ENCODE results near the gene NUP50.

Gene NUP50

DNA sequence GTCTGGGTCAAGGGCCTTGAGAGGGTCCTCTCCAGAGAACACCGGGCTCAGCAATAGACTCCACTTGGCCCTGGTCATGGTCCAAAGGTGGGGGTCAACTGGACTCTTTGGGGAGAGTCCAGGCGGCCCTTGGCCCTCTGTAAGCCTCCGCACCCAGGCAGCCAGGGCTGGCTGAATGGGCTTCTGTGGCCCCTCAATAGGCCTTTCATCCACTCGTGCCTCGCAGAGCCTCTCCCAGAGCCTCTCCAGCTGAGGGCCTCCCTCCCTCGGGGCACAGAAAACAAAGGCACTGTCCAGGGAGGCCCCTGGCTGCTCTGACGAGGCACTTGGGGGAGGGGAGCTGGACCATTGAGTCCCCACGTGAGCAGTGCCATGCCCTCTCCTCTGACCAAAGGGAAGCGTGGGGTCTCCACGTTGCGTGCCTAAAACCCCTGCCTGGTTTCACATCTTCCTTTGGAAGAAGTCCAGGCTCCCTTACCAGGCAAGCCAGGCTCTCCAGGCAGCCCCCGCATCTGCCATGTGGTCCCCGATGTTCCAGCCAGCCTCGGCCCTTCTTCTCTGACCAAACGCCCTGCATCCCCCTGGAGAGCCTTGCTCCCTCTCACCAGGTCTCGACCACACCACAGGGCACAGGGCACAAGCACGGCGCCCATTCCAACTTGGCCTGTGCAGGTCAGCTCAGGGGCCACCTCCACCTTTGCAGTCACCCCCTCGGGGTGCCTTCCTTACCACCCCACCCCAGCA, 61.4 kb downstream of the NUP50 start:
- no peak for DNase-seq (ENCODE audit: low read depth)
- no peak for TF ChIP-seq CTCF (IDR thresholded peaks at IDR 0.05; ENCODE audit: low read depth, low read length, missing control alignments)
- in situ Hi-C loops (cut with HindIII; ENCODE audit: low sequenced_read_pairs): no loop called here
- no peak overlapping the region for H3K4me3 ChIP-seq (ENCODE audit: low read depth, low read length)

DNA sequence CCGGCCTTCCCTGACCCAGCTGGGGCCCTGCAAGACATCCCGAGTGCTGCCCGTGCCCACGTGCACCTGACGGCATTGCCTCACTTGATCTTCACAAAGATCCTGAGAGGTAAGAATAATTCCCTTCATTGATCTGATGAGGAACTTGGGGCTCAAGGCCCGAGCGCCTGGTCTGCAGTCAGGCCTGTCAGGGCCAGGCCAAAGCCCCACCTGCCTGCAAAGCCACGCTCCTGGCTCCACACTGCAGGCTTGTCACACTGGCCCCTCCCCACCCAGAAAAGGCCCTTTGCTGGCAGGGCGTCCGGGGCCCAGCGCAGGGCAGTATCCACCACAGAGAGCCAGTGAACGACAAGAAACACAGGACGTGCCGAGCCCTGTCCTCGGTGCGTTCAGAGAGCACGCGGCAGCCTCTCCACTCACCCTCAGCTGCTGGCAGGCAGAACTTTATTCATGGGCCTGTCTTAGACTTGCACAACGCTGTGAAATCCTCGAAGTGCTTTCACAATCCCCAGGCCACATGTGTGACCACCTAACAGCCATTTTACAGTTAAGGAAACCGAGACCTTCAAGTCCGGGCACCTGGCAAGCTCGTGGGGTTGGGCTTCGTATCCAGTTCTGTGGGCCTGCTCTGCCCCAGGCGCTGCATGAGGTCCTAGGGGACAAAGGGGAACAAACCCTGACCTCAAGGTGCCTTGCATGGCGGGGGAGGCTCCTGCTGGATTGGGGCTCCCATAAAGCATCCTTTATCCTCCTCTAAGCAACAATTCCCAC, 62.2 kb downstream of the NUP50 start:
- no peak for TF ChIP-seq CTCF (IDR thresholded peaks at IDR 0.05; ENCODE audit: low read depth, low read length, missing control alignments)
- in situ Hi-C loops (cut with HindIII; ENCODE audit: low sequenced_read_pairs): no loop called here
- DNase-seq (ENCODE audit: low read depth): no peak
- H3K4me3 ChIP-seq (ENCODE audit: low read depth, low read length): no peak overlapping the region

- no peak for DNase-seq (ENCODE audit: low read depth)
- TF ChIP-seq CTCF (IDR thresholded peaks at IDR 0.05; ENCODE audit: low read depth, low read length, missing control alignments): no peak
- in situ Hi-C loops (cut with HindIII; ENCODE audit: low sequenced_read_pairs): no loop called here
- H3K4me3 ChIP-seq (ENCODE audit: low read depth, low read length): no peak overlapping the region
Measured at GRCh38 chr22:45226503-45227186, 62.9 kb downstream of the NUP50 start.

GRCh38 chr22:45227645-45228400, 64.1 kb downstream of the NUP50 start:
- TF ChIP-seq CTCF (IDR thresholded peaks at IDR 0.05; ENCODE audit: low read depth, low read length, missing control alignments): no peak
- in situ Hi-C loops (cut with HindIII; ENCODE audit: low sequenced_read_pairs): no loop called here
- no peak for DNase-seq (ENCODE audit: low read depth)
- no peak overlapping the region for H3K4me3 ChIP-seq (ENCODE audit: low read depth, low read length)

DNA sequence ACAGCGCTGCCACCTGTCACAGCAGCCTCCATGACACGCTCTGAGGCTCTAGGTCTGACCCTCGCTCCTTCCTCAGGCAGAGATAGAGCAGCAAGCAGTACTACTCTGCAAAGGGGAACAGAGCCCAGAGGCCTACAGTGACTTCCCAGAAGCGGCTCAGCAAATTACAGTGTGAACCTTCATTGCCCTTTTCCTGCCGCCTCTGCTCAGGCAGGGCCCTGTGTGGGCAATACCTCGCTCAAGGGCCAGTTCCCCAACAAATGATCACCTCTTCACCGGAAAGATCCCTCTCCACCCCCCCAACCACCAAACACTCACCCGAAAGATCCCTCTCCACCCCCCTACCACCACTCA, 64.7 kb downstream of the NUP50 start:
- TF ChIP-seq CTCF (IDR thresholded peaks at IDR 0.05; ENCODE audit: low read depth, low read length, missing control alignments): no peak
- no peak for DNase-seq (ENCODE audit: low read depth)
- no peak overlapping the region for H3K4me3 ChIP-seq (ENCODE audit: low read depth, low read length)
- in situ Hi-C loops (cut with HindIII; ENCODE audit: low sequenced_read_pairs): no loop called here

DNA sequence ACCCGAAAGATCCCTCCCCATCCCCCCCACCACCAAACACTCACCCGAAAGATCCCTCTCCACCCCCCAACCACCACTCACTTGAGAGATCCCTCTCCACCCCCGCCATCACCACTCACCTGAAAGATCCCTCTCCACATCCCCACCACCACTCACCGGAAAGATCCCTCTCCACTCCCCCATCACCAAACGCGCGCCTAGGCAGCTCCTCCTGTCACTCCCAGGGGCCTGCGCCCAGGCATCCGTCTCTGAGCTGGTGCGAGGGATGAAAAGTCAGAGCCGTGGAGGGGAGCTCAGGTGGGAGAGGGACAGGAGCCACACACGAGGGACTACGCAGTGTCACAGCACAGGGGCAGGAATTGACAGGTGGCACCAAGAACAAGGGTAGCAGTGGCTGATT, 65.5 kb downstream of the NUP50 start:
- no peak for TF ChIP-seq CTCF (IDR thresholded peaks at IDR 0.05; ENCODE audit: low read depth, low read length, missing control alignments)
- no peak overlapping the region for H3K4me3 ChIP-seq (ENCODE audit: low read depth, low read length)
- no peak for DNase-seq (ENCODE audit: low read depth)
- in situ Hi-C loops (cut with HindIII; ENCODE audit: low sequenced_read_pairs): no loop called here
